ENCODE measurements around the gene PAX5.

The PAX5 gene

DNA sequence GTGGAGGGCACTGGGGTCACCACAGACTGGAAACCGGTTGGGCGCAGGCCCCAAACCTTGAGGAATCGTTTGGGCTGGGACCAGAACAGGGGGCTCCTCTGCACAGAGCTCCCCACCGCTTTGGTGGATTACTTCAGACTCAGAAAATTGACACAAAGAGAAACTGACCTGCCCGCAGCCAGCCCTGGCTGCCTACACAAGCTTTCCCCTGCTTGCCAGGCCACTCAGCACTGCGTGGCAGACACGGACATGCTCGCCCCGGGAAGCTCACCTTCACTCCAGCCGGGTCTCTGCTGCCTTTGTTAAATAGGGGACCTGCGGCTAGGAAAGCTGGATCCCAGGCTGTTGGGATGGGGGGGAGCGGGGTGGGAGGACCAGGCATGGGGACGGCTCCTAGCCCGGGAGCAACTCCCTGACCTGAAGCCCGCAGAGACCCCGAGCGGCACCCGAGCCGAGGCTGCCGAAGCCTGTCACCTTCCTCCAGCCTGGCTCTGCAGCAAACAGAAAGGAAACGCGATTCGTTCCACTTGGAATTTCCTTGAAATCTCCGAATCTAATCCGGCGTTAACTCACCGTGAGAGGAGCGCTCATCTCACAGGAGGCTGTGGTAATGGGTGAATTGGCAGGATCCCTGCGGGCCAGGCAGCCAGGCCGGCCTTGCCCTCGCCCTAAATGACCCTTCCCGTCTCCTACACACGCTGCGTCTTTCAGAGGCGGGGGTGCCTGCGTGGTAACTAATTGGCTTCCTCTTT is 8.8 kb downstream of the PAX5 start:
- DNase-seq (ENCODE audit: low spot score): no peak

DNA sequence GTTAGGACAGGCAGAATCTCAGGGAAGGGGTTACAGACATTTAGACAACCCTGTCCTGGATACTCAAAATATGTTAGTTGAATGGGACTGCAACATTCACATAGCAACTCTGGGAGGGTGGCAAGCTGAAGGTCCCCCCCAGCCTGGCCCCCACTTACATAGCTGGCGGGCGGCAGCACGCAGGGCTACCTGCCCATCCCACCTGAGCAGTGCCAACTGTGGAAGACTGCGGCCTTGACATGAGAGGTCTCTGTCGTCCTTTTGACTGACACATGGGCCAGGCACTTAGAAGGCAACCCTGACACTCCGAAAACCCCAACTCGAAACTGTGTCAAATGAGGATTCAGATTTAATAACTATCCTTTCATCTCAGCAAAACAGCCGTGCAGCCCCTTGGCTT is 16.5 kb downstream of the PAX5 start:
- no peak for DNase-seq (ENCODE audit: low spot score)

DNA sequence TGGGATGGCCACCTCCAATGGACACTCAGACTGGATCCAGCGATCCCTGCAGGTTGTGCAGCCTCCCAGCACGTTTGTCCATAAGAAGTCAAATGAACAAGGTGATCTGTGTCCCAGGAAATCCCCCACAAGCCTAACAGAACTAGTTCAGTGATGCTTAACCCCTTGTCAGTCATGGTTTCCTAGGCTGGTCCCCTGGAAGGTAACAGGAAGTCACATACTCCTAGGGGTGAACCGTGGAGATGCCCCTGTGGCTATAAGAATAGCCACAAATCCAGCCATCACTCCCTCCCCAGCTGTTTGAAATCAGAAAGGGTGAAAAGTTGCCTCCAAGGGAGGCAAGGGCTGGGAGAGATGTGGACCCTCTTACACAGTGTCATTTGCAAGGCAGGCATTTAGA is 22.5 kb downstream of the PAX5 start:
- no peak for DNase-seq (ENCODE audit: low spot score)

DNA sequence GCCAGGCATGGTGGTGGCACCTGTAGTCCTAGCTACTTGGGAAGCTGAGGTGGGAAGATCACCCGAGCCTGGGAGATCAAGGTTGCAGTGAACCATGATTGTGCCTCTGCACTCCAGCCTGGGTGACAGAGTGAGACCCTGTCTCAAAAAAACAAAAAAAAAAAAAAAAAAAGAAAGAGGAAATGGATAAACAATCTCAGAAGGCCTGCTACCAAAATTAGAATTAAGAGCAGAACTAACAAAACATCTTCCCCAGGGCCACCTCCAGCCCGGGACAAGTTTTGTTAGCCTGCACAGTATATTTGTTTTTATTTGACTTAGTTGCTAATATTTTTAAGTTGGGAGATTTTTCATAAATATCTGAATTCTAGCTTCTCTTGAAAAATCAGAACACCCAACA is 23.1 kb downstream of the PAX5 start:
- no peak for DNase-seq (ENCODE audit: low spot score)

DNA sequence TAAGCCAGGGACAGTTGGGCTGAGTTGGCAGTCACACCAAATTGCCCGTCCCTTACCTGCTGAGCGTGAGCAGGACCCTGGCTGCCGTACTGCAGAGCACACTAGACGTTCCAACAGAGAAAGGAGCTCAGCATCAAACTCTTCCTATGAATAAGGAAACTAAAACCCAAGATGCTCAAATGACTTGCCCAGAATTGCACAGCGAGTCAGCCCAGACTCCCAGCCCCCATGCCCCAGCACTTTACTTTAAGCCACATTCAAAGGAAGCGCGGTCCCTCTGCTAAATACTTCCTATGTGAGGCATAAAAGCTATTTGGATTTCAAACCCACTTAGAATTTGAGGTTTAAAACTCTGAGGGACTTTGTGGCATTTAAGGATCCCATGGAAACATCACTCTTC is 23.9 kb downstream of the PAX5 start:
- DNase-seq (ENCODE audit: low spot score): no peak

DNA sequence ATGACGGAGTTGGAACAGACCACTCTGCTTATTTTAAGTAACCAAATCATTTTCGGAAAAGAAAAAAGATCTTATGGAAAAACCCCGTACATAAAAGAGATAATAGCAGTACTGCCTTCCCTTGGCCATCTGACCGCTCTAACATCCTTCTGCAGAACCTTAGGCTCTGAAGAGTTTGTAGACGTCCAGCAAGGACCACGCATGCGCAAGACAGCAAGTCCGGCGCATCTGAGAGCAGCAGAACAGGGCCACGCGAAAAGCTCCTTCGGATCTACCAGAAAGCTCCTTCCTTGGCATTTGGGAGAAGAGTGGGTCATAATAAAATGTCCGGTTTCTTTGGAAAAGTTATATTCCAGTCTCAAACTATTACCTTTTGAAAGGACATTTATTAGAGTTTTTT is 26.8 kb downstream of the PAX5 start:
- DNase-seq (ENCODE audit: low spot score): no peak

DNA sequence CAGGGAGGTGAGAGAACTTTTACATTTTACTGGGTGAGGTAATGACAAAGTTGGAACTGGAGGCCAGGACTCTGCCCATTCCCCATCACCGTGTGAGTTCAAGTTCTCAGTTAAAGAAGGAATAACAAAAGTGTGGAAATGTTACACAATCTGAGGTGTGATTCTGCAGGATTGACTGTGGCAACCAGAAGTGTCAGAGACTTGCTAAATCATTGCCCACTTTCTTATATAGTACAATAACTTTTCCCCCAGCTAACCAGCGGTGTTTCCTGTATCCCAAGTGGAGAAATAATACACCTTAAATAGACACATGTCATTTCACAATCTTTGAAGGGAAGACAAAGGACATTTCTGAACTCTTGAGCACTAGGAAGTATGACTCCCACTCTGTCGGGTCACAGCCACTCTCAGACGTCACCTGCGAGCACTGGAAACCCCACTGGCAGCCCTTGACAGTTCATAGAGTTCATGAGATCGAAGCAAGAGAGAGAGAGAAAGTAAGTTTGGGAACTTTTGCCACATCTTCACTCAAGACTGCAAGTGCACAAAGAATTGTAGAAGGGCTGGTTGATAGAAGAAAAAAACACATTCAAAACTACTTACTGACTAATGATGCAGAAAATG is 28.4 kb downstream of the PAX5 start:
- DNase-seq (ENCODE audit: low spot score): no peak

DNA sequence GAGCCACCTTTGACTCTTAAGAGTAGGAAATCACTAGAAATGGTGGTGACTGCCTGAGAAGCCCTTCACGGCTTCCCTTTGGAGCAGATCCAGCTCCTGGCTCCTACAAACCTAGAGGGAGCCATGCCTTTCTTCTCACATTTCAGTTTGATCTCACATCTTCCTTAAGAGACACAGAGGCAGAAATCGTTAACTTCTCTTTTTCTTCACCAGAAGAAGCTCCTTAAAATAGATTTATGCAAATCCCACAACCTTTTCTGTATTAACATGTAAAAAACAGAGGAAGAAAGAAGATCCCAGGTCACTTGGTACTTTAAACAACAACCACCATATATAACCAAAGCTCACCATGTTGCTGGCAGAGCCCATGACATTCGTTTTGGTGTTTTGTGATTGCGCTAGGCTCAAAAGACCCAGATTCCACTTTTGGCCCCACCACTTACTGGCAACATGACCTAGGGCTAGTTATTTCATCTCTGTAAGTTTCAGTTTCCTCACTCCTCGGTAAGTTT is 29.6 kb downstream of the PAX5 start:
- no peak for DNase-seq (ENCODE audit: low spot score)

DNA sequence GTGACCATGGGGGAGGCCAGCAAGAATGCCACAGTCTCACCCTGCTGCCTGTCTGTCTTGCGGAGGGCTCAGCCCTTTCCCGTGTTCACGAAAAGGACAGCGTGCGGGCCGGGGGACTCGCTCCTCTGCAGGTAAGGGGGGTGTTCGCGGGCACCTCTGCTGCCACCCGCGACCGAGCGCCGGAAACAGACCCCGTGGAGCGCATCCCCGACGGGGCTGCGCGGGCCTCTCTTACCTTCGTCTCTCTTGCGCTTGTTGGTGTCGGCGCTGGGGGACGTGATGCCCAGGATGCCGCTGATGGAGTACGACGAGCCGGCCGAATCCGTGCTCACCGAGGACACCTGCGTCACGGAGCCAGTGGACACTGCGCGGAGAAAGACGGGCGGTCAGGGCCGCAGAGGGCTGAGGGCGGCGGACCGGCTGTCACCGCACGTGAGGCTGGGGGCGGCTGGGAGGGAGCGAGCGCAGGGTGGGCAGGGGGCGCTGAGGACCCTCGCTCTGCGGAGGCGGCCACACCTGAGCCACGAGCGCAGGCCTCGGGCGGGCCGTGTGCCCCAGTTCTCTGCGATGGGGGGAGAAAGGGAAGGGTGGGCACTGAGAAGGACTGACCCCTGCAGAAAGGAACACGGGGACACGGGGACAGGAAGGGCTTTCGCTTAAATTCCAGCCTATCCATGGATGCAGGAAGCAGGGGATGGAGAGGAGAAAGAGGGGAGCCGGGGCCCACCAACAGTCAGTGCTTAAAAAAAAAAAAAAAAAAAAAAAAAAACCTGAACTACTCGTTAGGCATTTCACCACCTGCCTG is 31.5 kb downstream of the PAX5 start:
- no peak for DNase-seq (ENCODE audit: low spot score)

DNA sequence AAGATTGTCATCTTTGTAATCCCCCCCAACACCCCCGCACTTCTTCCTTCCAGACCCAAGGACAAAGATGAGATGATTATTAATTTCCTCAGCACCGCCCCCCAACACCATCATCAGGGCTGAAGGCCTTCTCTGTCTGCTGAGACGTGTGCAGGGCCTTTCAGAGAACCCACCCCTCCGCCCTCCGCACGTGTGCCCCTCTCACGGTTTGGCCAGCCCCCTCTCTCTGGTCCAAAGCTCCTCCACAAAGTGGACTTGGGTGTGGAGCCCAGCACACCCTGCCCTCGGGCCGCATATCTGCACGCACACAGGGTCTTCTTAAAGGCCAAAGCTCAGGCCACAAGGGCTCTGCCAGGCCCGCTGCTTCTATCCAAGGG is 32.0 kb downstream of the PAX5 start:
- no peak for DNase-seq (ENCODE audit: low spot score)

DNA sequence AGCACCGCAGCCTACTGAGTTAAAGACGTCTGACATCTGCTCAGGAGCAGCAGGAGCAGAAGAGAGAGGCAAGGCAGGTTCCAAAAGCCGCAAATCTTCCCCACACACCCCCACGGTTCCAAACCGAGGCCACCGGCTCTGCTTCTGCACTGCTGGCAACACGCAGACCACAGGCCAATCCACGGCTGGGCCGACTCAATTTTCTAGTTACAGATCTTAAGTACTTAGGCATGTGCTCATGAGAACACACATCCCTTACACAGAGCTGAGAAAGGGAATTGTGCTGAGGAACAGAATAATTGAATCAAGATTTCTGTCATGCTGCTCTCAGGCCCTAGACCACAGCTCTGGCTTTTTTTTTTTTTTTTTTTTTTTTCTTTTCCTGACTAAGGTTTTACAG is 32.6 kb downstream of the PAX5 start:
- no peak for DNase-seq (ENCODE audit: low spot score)

DNA sequence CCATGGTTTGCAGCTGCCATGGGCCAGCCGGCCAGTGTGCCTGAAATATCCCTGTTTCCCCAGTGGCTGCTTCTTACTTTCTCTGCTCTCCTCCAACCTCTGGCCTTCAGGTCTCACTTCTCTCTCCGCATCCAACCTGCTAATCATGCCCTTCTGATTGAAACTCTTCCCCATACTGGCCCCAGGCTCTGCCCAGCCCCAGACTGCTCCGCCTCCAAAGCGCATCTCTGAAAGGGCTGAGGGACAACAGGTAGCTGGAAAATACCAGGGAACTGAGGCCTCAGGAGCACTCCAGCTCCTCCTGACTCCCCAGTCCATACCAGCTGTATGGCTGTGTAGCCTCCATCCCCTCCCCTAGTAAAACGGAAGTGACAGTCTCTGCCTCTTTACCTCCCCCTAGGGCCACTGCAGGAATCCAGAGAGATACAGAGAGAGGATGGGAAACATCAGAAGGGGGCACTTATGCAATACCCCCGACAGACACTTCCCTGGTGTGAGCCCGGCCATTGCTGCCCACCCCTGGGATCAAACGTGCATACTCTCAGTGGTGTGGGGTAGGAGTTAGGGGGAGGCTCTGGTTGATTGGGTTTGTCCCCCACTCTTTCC is 34.2 kb downstream of the PAX5 start:
- no peak for DNase-seq (ENCODE audit: low spot score)

DNA sequence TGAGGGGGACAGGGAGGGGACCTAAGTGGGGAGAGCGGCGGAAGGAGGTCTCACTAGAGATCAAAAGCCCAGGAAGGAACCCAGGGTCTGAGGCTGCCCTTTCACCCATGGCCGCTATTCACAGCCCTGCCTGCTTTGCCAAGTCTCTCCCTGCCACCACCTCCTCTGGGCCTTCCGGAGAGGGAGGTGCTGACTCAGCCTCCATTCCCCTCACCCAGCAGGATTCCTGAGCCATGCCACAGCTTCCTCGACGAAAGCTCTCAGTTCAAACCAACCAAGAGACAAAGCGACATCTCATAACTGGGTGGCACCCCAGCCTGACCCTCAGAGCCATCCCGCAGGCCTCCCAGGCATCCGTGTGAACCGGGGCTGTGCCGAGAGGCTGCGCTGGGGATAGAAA is 36.7 kb downstream of the PAX5 start:
- no peak for DNase-seq (ENCODE audit: low spot score)

DNA sequence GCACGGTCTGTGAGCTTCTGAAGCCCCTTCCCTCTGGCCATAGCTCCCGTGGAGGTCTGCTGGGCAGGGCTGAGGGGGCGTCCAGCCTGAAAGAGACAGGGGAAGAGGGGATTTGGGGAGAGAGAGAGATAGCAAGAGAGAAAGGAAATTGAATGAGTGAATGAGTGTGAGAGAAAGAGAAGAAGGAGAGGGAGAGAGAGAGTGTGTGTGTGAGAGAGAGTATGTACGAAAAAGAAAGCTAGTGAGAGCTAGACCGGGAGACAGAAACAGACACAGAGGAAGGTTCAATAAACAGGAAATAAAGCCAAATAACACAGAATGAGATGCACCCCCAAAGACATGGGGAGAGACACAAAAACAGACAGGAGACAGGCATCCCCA is 37.4 kb downstream of the PAX5 start:
- DNase-seq (ENCODE audit: low spot score): no peak

DNA sequence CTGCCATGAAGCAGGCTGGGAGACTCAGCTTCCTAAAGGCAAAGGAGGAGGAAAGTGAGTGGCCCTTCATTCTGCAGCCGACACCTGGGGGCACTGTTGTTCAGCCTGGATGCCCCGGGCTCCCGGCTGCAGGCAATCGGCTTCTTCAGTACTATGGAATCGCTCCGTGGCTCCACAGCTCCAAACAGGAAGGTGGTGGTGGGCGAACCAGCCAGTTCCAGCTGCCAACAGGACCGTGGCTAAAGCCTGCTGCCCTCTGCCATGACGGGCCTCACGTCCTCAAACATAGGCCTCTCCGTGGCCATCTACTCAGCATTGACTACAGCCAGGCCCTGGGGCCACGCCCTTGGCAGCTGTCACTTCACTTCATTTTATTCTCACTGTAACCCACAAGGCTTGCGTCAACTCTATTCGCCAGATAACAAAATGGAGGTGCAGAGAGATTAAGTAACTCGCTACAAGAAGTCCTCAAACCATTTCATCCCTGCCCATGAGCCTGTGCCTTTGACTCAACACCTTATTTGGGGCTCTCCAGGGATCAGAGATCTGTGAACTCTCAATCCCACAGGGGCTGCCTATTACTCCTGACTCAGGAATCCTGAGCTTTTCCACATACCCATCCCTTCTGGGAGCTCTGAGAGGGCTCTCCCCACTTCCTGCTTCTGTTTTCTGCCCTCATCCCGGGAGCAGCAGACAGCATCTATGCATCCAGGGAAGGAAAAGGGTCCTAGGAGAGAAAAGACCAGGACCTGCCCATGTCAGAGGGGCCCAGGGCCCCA is 38.0 kb downstream of the PAX5 start:
- peak; percentile 36 for DNase-seq (ENCODE audit: low spot score)

DNA sequence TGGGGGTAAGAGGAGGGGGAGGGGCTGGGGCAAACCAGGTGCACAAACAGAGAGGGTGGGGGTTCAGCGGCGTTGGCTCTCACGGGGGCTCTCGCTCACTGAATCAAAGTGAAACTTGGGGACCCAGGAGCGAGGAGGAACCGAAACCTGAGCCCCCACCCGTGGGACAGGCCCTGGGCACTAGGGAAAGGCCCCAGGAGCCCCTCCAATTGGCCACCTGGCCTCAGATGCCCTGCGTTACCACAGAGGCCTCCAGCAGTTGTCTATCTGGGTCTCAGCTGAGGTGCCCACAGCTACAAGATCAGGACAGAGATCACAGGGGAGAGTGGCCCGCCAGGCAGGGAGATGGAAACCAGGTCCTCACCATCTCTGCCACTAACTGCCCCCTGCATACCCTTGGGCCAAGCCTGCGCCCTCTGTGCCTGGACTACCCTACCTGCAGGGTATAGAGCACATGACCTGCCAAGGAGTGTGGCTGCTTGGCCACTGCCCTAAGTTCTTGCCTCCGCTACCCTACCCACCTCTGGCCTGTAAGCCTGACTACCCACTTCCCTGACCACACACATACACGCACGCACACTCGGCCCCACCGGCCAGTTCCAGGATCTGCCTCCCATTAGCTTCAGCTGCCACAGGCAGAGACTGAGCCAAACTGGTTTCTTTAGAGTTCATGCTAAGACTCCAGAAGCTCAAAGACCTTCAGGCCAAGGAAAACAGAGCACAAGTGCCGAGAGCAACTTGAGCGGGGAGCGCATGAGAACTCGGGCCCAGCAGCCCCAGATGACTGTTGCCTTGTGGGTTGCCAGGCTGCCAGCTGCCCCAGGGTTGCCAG is 39.9 kb downstream of the PAX5 start:
- DNase-seq (ENCODE audit: low spot score): no peak

DNA sequence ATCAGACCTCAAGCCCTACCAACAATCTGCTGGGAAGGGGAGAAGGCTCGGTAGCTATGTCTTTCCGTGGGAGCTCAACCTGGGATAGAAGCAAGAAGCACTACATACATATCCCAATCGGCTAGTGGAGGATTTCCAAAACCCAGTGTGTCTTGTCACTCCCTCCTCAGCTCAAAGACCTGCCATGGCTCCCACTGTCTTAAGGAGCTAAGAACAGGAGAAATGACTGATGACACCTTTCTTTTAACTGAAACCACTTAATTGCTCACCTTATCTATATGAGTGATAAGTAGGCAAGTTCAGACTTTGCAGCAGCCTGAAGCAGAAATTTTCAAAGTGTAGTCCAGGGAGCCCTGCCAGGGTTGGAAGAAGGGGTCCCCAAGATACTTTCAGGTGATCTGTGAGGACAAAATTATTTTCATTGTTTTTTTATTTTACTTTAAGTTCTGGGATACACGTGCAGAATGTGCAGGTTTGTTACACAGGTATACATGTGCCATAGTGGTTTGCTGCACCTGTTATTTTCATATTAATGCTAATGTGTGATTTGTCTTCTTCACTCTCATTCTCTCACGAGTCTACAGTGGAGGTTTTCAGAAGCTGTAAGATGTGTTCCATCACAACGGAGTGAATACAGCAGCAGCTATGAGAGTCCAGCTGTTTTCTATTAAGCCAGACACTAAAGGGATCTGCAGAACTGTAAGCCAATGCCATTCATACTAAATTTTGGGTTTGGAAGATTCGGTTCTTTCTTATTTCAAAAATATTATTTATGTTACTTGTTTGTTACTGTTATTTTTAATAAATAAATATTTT is 41.4 kb downstream of the PAX5 start:
- DNase-seq (ENCODE audit: low spot score): no peak

DNA sequence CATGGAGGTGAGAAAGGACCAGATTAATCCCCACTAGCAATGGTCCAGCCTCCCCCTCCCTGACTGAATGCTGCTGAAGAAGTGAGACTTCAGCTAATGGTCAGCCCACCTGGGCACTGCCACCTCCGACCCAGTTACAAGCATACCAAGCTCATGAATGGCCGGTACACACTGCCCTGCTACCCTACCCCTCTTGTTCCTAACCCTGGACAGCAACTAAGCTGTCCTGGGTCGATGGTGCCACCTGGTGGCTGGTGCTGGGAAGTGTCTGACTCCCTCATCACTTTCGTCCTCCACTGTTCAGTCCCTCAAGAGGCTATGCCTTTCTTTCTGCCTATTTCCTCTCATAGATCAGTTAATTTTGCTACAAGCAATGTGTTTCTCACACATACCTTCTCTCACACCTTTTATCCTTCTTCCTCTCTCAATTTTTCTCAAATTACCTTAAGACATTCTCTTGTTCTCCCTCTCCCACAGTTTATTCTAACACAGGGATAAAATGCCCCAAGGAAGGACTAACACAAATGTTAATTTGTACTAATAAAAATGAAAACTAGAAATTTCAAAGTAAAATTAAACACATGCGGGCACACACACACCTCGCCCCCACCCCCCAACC is 42.4 kb downstream of the PAX5 start:
- DNase-seq (ENCODE audit: low spot score): no peak

DNA sequence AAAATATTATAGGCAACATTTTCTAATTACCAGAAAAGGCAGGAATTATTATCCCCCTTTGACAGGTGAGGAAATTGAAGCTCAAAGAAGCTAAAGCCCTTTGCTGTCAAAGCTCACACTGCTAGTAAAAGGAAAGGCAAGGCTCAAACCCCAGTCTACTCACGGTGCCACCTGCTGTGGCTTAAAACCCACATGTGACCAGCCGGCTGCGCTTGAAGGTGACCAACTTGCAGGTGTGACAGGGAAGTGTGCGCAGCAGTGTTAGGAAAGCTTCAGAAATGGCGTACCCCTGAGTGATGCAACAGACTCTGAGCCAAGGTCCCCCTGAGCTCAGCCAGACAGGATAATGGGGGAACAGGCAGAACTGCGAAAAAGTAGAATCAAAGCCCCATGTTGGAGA is 45.2 kb downstream of the PAX5 start:
- DNase-seq (ENCODE audit: low spot score): no peak

DNA sequence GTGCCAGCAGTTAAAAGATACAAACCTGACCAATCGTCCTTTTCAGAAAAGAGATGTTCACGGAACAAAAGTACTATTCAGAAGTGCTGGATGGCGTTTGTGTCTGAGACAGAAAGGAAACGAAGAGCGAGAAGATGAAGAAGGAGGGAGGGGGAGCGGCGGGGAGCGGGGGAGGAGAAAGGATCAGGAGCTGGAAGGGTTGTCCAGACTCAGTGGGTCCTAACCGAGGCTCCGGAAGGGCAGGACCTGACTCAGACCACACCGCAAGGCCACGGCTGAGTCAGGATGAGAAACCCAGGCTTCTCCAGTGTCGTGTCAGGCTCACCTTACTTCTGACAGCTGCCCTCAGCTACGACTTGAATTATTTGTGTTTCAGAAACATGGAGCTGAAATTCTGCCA is 46.2 kb downstream of the PAX5 start:
- DNase-seq (ENCODE audit: low spot score): no peak

Measured in CD4-positive, alpha-beta T cell treated with Interleukin-6 at 100 ng/mL for 8 hours (primary cell).